Lower leg skin (tissue), 4 donors: ENCODE results near the gene MME. TPM values are rescaled to one million over a fixed set of nuclear protein-coding genes. Genes with fewer than 3 reads are reported as not detected.

ENCODE experiments used
- DNase-seq, 2 donors: peaks; one replicate each; pipeline ENCODE4 v3.0.0-alpha.2; 2019; ENCODE audit warnings: low spot score in 2 of 2
- H3K4me3 ChIP-seq: fragments of 200-600 bp; sonication (generic); 2 replicates; pipeline ENCODE4 v1.5.1; 2017; ENCODE audit warnings: mild to moderate bottlenecking, low read depth; ENCODE audit not compliant: poor library complexity, severe bottlenecking
- POLR2A ChIP-seq, 2 donors: fragments of 450-650 bp; IDR thresholded peaks; one replicate each; pipeline ENCODE4 v1.6.1; 2016 to 2017; ENCODE audit warnings: antibody characterized with exemption in 2 of 2, mild to moderate bottlenecking in 1 of 2, moderate library complexity in 1 of 2
- WGBS, 2 donors: methylation state at CpG; one replicate each; pipeline ENCODE4 v1.1.5; 2018; 5-methylcytosine and 5-hydroxymethylcytosine counted together
- intact Hi-C: fragments of 100-400 bp; cut with DNase I; formaldehyde crosslinking; loops from one replicate; pipeline ENCODE4 v1.15.0; 2023; ENCODE audit warnings: low total_unique reads
- total RNA-seq, 4 donors: library from RNA; depleted of rRNA; stranded (reverse); fragments of >200 nt; gene quantifications; one replicate each; pipeline ENCODE4 v1.1.0, GENCODE V29; 2016
- TF ChIP-seq, protein P1 (sequence below), 3 donors: fragments of 450-650 bp; IDR thresholded peaks; one replicate each; pipeline ENCODE4 v1.5.1; 2016; ENCODE audit warnings: antibody characterized with exemption in 3 of 3, mild to moderate bottlenecking in 3 of 3, moderate library complexity in 2 of 3

The MME gene
- total RNA-seq, 4 donors from 2014 or later = 3.8 to 11.0 (median 9.6) TPM

GRCh38 chr3:155096303-155097008 is 16.3 kb downstream of the MME start:
- intact Hi-C loops = no loop called here
- TF ChIP-seq, protein P1, sequence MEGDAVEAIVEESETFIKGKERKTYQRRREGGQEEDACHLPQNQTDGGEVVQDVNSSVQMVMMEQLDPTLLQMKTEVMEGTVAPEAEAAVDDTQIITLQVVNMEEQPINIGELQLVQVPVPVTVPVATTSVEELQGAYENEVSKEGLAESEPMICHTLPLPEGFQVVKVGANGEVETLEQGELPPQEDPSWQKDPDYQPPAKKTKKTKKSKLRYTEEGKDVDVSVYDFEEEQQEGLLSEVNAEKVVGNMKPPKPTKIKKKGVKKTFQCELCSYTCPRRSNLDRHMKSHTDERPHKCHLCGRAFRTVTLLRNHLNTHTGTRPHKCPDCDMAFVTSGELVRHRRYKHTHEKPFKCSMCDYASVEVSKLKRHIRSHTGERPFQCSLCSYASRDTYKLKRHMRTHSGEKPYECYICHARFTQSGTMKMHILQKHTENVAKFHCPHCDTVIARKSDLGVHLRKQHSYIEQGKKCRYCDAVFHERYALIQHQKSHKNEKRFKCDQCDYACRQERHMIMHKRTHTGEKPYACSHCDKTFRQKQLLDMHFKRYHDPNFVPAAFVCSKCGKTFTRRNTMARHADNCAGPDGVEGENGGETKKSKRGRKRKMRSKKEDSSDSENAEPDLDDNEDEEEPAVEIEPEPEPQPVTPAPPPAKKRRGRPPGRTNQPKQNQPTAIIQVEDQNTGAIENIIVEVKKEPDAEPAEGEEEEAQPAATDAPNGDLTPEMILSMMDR (IDR thresholded peaks at IDR 0.05) = no peak
- no peak for TF ChIP-seq POLR2A (IDR thresholded peaks at IDR 0.05)
- H3K4me3 ChIP-seq = no peak overlapping the region
- DNase-seq = no peak
- WGBS, 2 donors = 92 to 95% methylated on average over 4 of the region's 4 CpGs

- no peak overlapping the region for H3K4me3 ChIP-seq
- intact Hi-C loops = no loop called here
- 89 to 91% methylated on average over 2 of the region's 2 CpGs for WGBS, 2 donors
- no peak for DNase-seq
- TF ChIP-seq POLR2A (IDR thresholded peaks at IDR 0.05) = no peak
- TF ChIP-seq, protein P1 (IDR thresholded peaks at IDR 0.05) = no peak
These were observed 16.9 kb downstream of the MME start for GRCh38 chr3:155097009-155097349.

DNA sequence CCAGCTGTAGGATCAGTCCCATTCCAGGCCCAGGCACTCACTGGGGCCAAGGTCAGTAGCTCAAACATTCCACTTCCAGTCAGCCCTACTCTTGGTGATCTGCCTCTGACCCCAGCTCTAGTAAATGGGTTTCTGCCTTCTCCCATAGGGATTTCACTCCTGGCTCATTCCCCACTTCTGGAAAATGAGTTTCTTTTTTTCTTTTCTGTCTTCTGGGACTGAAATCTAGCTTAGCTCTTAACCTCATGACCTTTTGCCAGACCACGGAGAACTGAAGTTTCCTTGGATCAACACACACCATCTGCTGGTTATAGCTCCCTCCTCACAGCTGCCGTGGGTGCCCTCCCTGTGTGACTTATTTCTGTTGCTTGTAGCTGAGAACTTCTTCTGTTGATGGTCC is 21.3 kb downstream of the MME start:
- 49 to 58% methylated on average over 2 of the region's 2 CpGs for WGBS, 2 donors
- no peak for DNase-seq
- no peak for TF ChIP-seq POLR2A (IDR thresholded peaks at IDR 0.05)
- TF ChIP-seq, protein P1 (IDR thresholded peaks at IDR 0.05) = no peak
- H3K4me3 ChIP-seq = no peak overlapping the region
- intact Hi-C loops = no loop called here

DNA sequence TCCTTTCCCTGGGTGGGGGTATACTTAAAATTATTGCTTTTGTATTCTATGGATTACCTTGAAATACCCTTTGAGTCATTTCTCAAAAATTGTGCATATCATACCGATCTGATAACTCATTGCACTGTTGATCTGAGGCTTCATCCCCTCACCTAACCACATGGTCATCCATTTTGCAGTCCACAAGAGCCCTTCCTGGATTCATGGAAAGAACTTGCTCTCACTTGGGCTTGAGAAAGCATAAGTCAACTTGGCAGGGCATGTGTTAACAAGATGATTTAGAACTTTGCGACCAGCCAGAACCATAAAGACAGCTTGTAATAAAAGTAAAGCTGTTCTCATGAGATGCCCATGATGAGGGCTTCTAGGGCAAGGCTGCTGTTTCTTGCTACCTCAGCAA is 22.2 kb downstream of the MME start:
- H3K4me3 ChIP-seq = no peak overlapping the region
- WGBS, 2 donors = 83 to 89% methylated on average over 2 of the region's 2 CpGs
- DNase-seq = no peak
- TF ChIP-seq, protein P1 (IDR thresholded peaks at IDR 0.05) = no peak
- TF ChIP-seq POLR2A (IDR thresholded peaks at IDR 0.05) = no peak
- intact Hi-C loops = no loop called here

GRCh38 chr3:155103686-155104085 is 23.6 kb downstream of the MME start:
- intact Hi-C loops = no loop called here
- DNase-seq = no peak
- TF ChIP-seq, protein P1 (IDR thresholded peaks at IDR 0.05) = no peak
- TF ChIP-seq POLR2A (IDR thresholded peaks at IDR 0.05) = no peak
- WGBS, 2 donors = 89 to 97% methylated on average over 2 of the region's 2 CpGs
- H3K4me3 ChIP-seq = no peak overlapping the region

- intact Hi-C loops = no loop called here
- DNase-seq = no peak
- H3K4me3 ChIP-seq = no peak overlapping the region
- 68 to 76% methylated on average over 2 of the region's 2 CpGs for WGBS, 2 donors
- TF ChIP-seq, protein P1 (IDR thresholded peaks at IDR 0.05) = no peak
- TF ChIP-seq POLR2A (IDR thresholded peaks at IDR 0.05) = no peak
These were observed 26.0 kb downstream of the MME start for GRCh38 chr3:155106119-155106518.
